NCI-H146 treated with DMSO at 0.1 percent for 48 hours (cell line): ENCODE data around the gene CEP112.

Experiments used
- DNase-seq: peaks from one replicate; lab custom pipeline; 2025; ENCODE audit not compliant: unreplicated experiment; lab: John Stamatoyannopoulos, UW

CEP112 gene

DNA sequence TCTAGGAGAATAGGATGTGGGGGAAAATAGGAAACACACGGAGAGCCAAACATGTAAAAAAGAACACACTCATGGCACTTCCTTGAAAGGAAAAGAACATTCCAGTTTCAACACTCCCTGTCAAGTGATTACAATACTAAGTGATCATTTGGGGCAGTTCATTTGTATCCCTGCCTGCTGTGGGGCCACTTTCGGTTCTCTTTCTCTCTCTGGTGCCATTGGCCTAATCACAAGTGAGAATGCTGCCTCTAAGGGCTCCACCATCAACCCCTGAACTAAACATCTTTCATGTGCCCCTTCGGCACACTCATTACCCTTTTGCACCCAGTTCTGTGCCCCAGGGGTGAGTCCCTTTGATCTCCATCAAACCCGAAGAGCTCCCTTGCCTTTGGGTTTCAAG is 197.3 kb downstream of the CEP112 start:
- no peak for DNase-seq

DNA sequence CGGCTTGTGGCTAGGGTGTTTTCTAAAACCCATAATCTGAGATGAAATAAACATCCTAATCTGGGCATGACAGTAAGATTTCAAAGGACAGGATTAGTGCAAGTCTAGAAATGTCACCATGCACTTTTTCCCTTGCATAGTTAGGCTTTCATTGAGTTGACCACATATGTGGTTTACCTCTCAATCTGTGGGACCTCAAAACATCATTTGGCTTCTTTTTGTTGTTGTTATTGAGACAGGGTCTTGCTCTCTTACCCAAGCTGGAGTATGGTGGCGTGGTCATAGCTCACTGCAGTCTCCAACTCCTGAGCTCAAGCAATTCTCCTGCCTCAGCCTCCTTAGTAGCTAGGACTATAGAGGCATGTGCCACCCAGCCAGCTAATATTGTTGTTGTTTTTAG is 197.8 kb downstream of the CEP112 start:
- no peak for DNase-seq

DNA sequence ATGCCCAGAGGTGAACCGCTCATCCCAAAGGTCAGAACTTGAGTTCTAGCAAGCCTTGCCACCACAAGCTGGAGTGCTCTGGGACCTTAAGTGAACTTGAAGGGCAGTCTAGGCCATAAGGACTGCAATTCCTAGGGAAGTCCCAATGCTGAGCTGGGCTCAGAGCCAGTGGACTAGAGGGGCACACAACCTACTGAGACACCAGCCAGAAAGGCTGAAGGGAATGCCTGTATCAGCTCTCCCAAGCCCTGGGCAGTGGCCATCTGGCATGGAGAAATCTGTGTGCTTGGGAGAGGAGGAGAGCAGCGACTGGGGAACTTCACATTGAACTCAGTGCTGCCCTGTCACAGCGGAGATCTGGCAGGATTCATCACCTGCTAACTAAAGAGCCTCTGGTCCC is 201.3 kb downstream of the CEP112 start:
- no peak for DNase-seq

DNA sequence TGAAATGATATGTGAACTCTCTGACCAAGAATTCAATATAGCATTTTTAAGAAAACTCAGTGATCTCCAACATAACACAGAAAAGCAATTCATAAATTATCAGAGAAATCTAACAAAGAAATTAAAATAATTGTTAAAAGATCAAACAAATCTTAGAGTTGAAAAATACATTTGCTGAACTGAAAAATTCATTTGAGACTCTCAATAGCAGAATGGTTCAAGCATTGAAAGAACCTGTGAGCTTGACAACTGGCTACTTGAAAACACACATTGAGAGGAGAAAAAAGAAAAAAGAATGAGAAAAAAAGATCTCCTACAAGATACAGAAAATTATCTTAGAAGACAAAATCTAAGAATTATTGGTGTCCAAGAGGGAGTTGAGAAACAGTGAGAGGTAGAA is 203.5 kb downstream of the CEP112 start:
- no peak for DNase-seq

DNA sequence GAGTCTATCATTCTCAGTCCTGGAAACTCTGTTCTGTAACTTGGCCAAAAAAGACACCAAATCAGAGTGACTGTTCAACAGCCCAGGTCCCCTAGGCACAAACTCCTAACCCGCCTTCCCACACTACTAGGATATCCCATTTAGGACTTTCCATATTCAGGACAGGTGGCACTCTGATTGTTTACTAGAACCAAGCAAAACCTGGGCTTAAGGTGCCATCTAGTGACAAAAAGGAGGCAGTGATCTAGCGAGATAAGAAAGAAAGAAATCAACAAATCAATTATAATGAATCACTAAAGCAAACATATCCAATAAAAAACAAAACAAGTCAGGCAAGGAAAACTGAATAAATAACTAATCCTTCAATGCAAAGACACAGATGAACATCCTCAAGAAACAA is 203.9 kb downstream of the CEP112 start:
- peak; percentile 10 for DNase-seq

GRCh38 chr17:65985571-65985970 is 206.4 kb downstream of the CEP112 start:
- no peak for DNase-seq

- DNase-seq: no peak
These were observed 207.6 kb downstream of the CEP112 start for GRCh38 chr17:65984299-65984698.

- no peak for DNase-seq
These were observed 213.1 kb downstream of the CEP112 start for GRCh38 chr17:65978871-65979270.

- no peak for DNase-seq
These were observed 214.9 kb downstream of the CEP112 start for GRCh38 chr17:65977041-65977440.

DNA sequence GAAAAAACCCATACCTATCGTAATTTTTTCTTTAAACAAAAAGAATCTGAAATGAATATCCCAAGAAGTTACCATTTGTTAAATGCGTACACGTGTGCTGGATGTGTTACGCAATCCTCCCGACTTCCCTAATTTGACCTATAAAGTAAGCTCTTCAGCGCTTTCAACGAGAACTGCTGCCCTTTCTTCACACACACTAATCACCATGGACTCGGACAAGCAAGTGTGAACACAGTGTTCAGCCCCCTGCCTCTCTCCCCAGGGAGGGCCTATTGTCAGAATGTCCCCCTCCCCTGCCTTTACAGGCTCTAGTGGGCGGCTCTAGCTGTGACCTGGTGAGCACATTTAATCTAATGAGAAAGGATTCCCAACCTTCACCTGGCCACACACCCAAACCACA is 216.1 kb downstream of the CEP112 start:
- no peak for DNase-seq

GRCh38 chr17:65973237-65973636 is 218.7 kb downstream of the CEP112 start:
- DNase-seq: no peak

DNA sequence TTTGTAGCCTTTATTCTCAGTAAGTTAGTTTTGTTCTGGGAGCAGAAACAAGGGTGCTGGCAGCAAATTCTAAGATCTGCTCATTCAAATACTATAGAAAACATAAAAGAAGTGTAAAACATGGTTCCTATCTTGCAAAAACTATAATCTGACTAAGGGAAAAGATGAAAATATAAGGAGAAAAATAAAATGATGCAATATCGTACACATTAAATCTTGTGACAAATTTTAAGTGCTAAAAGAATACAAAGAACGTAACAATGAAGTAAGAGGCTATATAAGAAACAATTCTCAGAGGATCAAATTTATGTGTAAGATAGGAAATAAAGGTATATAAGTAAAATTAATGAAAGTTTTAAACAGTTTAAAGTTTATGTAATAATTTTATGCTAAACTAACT is 224.6 kb downstream of the CEP112 start:
- DNase-seq: no peak

- DNase-seq: no peak
These were observed 225.7 kb downstream of the CEP112 start for GRCh38 chr17:65966072-65966695.

DNA sequence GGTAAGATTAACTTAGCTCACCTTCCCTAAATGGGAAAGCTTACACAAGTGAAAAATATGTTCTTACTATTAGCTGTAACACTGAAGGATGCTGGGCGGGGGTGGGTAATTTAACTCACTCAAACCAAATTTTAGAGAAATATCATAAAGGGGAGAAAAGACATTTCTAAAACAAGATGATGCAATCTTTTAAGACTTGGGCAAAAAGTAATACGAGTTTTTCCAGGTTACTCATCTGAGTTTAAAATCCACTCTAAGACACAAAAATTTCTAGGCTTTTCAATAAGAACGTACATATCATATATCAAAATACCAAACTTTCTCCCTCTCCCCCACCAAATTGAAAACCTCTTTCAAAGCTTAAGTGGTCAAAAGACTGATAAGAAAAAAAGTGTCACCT is 228.8 kb downstream of the CEP112 start:
- no peak for DNase-seq

DNA sequence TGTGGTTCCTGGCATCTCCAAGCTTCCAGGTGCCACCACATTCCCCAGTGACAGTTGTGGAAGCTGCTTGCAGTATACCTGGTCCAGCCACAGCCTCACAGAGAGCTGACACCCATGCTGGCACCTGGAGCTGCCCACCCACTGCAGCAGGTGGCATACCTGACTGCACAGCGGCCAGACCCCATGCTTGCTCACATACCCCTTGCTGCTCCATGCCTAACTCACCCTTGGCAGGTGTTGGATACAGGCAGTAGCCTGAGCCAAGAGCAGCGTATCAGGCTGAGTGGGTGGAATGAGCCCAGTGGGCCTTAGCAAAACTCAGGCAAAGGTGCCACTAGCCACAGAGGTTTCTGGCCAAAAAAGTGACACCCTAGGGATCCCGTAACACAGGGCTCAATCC is 232.3 kb downstream of the CEP112 start:
- no peak for DNase-seq

DNA sequence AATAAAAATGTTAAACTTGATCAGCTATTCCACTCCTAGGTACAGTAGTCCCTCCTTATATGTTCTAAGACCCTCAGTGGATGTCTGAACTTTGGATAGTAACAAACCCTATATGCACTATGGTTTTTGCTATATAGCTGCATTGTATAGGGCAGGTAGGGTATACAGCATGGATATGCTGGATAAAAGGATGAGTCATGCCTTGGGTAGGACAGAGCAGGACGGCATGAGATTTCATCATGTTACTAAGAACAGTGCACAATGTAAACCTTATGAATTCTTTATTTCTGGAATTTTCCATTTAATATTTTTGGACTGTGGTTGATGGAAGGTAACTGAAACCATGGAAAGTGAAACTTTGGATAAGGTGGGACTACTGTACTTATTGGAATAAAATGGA is 235.1 kb downstream of the CEP112 start:
- no peak for DNase-seq

- no peak for DNase-seq
These were observed 237.8 kb downstream of the CEP112 start for GRCh38 chr17:65954148-65954449.

DNA sequence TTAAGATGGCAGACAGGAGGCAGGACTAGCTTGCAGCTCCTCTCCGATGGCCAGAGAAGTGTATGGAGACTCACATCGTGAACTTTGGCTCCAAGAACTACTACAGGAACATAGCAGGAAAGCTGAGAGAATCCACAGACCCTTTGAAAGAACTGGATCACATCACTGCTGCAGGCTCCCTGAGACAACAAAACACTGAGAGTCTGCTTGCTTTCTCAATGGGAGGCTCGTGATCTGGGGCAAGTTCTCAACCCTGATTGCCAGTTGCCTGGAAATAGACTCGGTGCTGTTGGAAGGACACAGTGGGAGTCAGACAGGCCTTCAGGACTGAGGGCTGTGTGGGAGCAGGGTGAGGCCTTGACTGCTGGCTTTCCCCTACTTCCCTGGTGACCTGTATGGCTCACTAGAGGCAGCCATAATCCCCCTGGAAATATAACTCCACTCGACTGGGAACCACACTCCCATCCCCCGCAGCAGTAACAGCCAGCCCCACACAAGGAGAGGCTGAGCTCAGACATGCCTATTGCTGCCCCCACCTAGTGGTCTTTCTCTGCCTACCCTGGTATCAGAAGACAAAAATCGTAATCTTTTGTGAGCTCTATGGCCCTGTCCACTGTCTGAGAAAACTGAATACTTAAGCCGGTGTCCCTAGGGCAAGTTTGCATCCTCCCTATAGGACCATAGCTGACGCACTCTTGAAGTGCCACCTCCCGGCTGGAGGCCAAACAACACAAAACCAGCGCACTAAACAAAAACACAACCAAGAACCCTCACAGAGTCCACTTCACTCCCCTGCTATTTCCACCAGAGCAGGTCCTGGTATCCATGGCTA is 238.4 kb downstream of the CEP112 start:
- no peak for DNase-seq

DNA sequence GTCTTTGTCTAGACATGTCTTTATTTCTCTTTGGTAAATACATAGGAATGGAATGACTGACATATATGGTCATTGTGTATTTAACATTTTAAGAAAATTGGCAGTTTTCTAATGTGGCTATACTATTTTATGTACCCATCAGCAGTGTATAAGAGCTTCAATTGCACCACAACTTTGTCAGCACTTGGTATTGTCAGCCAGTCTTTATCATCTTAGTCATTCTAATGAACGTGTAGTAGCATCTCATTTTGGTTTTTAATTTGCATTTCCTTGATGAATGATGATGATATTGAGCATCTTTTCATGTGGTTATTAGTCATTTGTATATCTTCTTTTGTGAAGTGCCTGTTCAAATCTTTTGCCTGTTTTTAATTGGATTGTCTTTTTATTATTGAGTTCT is 239.3 kb downstream of the CEP112 start:
- DNase-seq: no peak

DNA sequence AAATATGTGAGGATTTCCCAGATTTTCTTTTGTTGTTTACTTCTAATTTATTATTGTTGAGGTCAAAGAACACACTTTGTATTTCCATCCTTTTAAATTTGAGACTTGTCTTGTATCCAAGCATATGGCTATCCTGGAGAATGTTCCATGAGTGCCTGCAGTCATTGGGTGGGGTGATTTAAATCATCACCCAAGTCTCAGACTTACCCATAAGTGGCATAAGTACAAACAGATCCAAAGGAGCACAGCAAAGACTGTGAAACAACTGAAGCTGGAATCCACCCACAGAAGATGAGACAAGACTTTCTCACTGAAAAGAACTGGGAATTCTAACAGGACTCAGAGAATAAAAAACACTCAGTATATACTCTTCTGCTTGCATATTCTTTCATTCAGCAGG is 239.9 kb downstream of the CEP112 start:
- no peak for DNase-seq

DNA sequence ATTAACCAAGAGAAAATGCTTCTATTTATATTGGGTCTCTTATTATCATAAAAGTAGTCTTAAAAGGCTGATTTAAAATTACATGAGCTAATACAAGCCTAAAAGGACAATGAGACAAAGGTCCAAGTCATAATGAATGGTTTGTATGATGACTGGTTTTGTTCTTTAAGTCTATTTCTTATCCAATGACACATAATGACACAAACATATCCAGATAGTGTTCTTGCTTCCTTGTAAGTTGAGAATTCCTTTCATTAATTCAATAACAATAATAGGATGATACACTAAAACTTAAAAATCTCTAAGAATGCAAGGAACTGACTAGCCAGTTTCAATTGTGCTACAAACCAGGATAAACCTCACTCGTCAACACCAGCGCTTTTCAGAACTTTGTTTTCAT is 244.1 kb downstream of the CEP112 start:
- no peak for DNase-seq

DNA sequence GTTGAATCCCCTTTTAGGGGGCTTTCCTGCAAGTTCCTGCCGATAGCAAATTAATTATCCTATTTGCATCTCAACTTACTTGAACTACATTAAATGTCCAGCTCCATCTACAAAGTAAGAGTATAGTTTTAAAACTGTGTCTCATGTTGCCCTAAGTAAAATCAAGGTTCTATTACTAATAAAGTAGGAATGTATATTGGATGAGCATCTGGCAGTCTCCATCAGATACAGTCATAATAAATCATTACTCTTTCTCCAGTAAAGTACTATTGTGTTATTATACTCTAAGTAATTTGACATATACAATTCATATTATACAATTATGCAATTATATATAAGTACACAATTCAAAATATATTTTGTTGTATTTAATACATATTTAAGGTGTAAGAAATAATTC is 249.3 kb downstream of the CEP112 start:
- no peak for DNase-seq

DNA sequence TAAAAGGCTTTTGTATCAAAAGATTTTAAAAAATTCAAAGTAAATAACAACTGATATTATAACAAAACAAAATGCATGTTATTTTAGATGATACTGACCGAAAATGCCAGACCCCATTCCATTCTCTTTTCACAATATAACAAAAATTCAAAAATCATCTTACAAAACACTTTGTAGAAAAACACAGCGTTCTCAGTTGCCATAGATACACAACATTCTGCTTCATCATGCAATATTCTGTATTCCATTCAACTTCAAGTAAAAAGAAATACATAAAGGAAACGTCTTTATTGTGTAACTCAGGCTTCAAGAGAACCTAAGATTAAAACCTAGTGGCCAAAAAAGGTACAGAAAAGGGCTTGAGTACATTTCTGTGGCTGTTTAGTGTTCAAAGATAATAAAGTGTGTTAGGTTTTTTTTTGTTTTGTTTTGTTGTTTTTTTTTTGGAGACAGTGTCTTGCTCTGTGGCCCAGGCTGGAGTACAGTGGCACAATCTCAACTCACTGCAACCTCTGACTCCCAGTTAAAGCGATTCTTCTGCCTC is 250.5 kb downstream of the CEP112 start:
- no peak for DNase-seq
